ENCODE data around the gene ROBO1. TPM values are rescaled to one million over a fixed set of nuclear protein-coding genes. Genes with fewer than 3 reads are reported as not detected.

The ROBO1 gene
- total RNA-seq, 1 experiment from 2014 or later = 0.54 TPM

DNA sequence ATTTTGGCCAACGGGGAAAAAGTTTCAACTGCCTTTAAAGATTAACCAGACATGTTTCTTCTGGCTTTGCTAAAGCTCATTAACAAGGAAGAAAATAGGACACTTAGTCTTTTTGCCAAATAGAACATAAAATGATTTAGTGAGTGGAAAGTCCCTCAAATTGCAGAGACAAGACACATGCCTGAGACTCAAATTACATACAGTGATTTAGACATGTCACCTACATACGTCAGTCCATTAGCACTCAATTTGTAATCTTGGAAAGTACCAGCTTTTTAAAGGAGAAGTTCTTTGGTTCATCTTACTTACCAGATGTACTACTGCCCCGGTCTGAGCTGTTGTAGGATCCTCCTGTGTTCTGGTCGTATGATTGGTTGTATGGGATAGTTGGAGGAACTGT, 1134.2 kb downstream of the ROBO1 start:
- in situ Hi-C loops (cut with HindIII; ENCODE audit: low pct_unique_long_range_greater_than_20kb, low sequenced_read_pairs) = no loop called here
- peak; percentile 71 for DNase-seq (ENCODE audit: low read depth)

DNA sequence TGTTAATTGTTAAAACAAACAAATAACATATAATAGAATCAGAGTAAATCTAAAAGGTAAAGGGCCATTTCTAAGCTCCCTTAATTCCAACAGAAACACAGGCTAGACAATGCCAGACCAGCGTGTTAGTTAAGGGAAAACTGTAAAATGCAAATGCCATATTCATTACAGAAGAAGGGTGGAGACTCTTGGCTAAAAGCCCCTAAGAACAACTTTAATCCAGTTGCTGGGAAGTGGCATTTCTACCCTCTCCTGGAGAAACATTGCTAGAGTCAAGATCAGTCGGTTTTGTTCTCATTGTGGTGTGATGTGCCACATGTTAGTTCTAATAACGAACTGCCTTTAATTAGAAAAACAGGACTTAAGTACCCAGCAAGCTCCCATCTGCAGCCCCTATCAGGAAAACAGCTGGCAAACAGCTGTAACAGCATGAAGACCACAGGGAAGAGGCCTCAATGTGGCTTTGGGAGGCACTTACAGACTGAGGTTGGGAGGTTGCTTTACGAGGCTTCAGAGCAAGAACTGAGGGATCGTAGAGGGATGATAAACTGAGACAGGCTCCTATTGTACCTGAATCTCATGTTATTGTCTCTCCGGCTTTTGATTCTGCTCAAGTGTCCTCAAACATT, 1134.8 kb downstream of the ROBO1 start:
- DNase-seq (ENCODE audit: low read depth) = no peak
- in situ Hi-C loops (cut with HindIII; ENCODE audit: low pct_unique_long_range_greater_than_20kb, low sequenced_read_pairs) = no loop called here

GRCh38 chr3:78629544-78629943, 1138.3 kb downstream of the ROBO1 start:
- DNase-seq (ENCODE audit: low read depth) = no peak
- in situ Hi-C loops (cut with HindIII; ENCODE audit: low pct_unique_long_range_greater_than_20kb, low sequenced_read_pairs) = no loop called here

GRCh38 chr3:78621061-78621716, 1146.6 kb downstream of the ROBO1 start:
- in situ Hi-C loops (cut with HindIII; ENCODE audit: low pct_unique_long_range_greater_than_20kb, low sequenced_read_pairs) = no loop called here
- DNase-seq (ENCODE audit: low read depth) = no peak

DNA sequence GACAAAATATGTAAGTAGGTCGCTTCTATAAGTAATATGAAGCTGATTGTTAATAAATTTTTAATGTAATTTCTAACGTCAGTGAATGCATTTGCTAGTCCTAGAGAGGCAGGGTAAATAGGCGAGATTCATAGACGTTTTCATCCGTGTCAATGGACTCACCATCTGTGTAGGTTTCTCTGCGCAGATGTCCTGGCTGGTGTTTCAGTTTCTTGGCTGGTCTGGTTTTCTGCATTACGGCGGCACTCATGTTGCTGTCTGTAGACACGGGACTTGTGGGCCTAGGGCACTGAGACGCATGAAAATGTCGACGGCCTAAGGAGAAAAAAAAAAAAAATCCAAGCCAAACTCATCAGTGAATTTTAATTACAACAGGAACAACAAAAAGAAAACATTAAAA, 1153.3 kb downstream of the ROBO1 start:
- no peak for DNase-seq (ENCODE audit: low read depth)
- in situ Hi-C loops (cut with HindIII; ENCODE audit: low pct_unique_long_range_greater_than_20kb, low sequenced_read_pairs) = no loop called here

DNA sequence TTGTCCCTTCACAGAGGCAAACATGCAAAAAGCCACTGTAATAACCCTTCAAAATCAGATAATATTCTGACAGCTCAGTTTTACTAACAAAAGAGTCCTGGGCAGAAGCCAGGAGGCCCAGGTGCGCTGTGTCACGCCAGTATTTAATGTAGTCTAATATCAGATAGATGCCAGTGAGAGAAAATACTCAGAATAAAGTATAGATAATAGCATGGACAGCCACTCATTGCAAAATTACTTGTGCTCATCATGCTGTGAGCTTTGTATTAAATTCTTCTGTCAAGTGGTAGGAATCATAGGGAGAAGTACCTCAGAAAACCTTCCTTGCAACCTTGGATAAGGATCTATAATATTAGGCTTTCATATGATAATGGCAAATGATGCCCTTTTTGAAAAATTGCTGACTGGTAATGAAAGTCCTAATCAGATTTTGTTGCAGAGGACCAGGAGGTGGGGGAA, 1154.3 kb downstream of the ROBO1 start:
- in situ Hi-C loops (cut with HindIII; ENCODE audit: low pct_unique_long_range_greater_than_20kb, low sequenced_read_pairs) = no loop called here
- DNase-seq (ENCODE audit: low read depth) = no peak

GRCh38 chr3:78611278-78611677, 1156.5 kb downstream of the ROBO1 start:
- in situ Hi-C loops (cut with HindIII; ENCODE audit: low pct_unique_long_range_greater_than_20kb, low sequenced_read_pairs) = no loop called here
- no peak for DNase-seq (ENCODE audit: low read depth)

DNA sequence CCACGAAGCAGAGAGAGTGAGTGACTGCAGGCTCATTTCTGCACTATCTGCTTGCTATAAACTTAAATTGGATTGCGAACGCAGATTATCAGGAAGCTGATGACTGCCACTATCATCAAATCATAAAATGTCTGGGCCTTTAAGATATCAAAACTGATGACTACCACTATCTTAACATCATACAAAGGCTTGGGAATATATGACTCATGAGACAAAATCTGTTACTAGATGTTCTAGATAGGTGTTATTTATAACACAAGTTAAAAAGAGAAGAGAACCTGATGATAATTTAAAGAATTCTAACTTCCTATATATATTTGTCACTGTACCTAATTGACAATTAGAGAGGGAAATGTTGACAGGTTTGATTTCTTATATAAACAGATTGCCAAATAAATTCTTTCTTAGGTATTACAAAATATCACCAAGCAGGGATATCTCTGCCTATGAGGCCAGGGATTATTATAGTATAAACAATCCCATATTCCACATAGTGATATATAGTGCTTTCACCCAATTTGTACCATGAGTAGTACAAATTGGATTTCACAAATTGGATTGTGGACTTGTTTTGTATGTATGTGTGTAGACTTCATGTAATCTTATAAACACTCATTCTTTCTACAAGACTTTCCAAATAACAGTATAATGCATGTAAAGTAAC, 1157.2 kb downstream of the ROBO1 start:
- in situ Hi-C loops (cut with HindIII; ENCODE audit: low pct_unique_long_range_greater_than_20kb, low sequenced_read_pairs) = no loop called here
- DNase-seq (ENCODE audit: low read depth) = no peak

DNA sequence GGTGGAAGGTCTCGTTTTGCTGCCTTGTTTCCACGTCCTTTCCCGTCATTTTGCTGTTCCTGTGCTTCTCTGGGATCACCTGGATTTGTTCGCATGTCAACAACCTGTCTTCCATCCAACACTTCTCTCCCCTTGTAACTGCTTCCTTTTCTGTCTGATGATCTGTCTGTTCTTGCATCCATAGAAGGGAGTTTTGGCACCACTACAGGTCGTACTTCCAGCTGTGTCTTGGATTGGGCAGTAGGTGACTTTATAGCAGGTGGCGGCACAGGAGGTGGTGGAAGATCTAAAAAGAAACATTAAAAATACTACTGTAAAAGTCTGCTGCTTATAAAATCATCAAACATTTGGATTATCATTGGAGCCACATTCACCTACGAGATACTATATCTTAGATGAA, 1161.0 kb downstream of the ROBO1 start:
- in situ Hi-C loops (cut with HindIII; ENCODE audit: low pct_unique_long_range_greater_than_20kb, low sequenced_read_pairs) = no loop called here
- DNase-seq (ENCODE audit: low read depth) = no peak

DNA sequence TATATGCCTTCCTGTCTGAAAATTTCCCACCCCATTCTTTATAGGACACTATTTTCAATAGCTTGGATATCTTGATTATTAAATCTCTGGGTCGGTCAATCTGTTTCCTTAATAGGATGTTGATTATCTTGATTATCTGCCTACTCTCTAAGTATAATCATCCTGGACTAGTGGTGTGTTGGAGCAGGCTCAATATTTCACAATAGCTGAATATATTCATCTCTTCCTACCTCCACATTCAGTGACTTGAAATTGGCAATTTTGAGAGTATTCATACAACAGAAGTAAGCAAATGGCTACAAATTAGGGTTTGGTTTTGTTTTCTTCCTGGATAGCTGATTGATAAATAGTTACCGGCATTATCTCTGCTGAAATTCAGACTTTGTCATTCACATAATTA, 1162.6 kb downstream of the ROBO1 start:
- in situ Hi-C loops (cut with HindIII; ENCODE audit: low pct_unique_long_range_greater_than_20kb, low sequenced_read_pairs) = no loop called here
- DNase-seq (ENCODE audit: low read depth) = no peak

DNA sequence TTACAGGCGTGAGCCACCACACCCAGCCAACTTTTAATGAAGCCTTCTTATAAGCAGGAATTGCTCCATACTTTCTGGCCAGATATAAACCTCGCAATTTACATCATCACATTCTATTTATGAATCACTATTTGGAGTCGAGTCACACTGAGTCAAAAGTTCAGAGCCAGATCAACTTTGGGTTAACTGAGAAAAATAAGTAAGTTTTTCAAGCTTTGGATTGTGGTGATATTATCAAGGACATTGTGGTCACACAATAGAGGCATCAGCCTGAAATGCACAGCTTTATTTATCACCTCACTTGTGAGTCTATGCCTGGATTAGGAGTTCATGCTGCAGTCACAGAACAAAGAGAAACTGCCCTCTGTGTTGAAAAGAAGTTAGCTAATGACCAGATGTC, 1163.5 kb downstream of the ROBO1 start:
- in situ Hi-C loops (cut with HindIII; ENCODE audit: low pct_unique_long_range_greater_than_20kb, low sequenced_read_pairs) = no loop called here
- no peak for DNase-seq (ENCODE audit: low read depth)

GRCh38 chr3:78601249-78601648, 1166.5 kb downstream of the ROBO1 start:
- in situ Hi-C loops (cut with HindIII; ENCODE audit: low pct_unique_long_range_greater_than_20kb, low sequenced_read_pairs) = no loop called here

GRCh38 chr3:78589778-78590177, 1178.0 kb downstream of the ROBO1 start:
- no peak for DNase-seq (ENCODE audit: low read depth)
- in situ Hi-C loops (cut with HindIII; ENCODE audit: low pct_unique_long_range_greater_than_20kb, low sequenced_read_pairs) = no loop called here

More at GRCh38 chr3:78601249-78601648, 1166.5 kb downstream of the ROBO1 start:
- no peak for DNase-seq (ENCODE audit: low read depth)

- in situ Hi-C loops (cut with HindIII; ENCODE audit: low pct_unique_long_range_greater_than_20kb, low sequenced_read_pairs) = no loop called here
- DNase-seq (ENCODE audit: low read depth) = no peak
Measured at GRCh38 chr3:78588906-78589621, 1178.7 kb downstream of the ROBO1 start.

- in situ Hi-C loops (cut with HindIII; ENCODE audit: low pct_unique_long_range_greater_than_20kb, low sequenced_read_pairs) = no loop called here
- no peak for DNase-seq (ENCODE audit: low read depth)
Measured at GRCh38 chr3:78580681-78581080, 1187.1 kb downstream of the ROBO1 start.

DNA sequence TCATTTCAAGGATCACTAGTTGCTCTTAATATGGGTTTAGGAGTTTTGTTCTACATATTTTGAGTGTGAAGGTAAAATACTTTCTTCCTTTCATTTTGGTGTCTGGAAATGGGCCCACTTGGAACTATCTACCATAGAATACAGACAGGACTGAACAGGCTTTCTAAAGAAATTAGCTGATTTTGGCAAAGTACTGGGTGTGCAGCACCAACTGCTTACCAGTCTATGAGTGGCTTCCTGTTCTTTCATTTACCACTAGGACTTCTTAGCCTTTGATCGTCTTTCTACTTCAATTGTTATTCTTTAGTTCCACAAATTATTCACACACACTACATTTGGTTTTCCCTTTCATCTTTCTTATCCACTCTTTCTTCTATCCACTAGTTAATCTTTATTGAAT, 1196.3 kb downstream of the ROBO1 start:
- in situ Hi-C loops (cut with HindIII; ENCODE audit: low pct_unique_long_range_greater_than_20kb, low sequenced_read_pairs) = no loop called here
- no peak for DNase-seq (ENCODE audit: low read depth)

DNA sequence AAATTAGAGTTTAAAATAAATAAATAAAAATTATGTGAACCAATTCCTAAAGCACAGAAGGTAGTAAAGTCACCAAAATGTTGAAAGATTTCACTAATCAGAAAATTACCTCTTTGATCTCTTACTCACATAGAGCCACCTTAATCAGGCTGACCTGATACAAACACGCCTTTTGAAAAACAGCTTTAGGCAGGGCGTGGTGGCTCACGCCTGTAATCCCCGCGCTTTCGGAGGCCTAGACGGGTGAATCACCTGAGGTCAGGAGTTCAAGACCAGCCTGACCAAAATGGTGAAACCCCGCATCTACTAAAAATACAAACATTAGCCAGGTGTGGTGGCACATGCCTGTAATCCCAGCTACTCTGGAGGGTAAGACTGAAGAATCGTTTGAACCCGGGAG, 1197.3 kb downstream of the ROBO1 start:
- in situ Hi-C loops (cut with HindIII; ENCODE audit: low pct_unique_long_range_greater_than_20kb, low sequenced_read_pairs) = no loop called here
- DNase-seq (ENCODE audit: low read depth) = no peak

- in situ Hi-C loops (cut with HindIII; ENCODE audit: low pct_unique_long_range_greater_than_20kb, low sequenced_read_pairs) = no loop called here
- DNase-seq (ENCODE audit: low read depth) = peak; percentile 19
Measured at GRCh38 chr3:78569804-78570203, 1198.0 kb downstream of the ROBO1 start.

DNA sequence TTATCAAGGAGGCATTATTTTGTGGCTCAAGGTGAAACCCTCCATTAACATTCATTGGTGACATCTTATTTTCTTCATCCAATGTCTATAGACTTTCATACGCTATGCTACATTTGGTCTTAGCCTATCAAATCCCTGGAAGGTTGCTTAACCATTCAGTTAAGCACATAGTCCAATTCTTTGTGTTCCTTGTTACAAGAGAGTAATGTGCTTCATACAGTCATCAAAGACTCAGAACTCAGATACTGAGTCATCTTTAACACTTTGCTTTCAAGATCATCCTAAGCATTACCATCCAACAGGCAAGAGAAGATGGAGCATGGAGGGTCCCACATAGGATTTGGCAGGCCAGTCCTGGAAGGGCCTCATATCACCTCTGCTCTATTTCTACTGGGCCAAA, 1202.1 kb downstream of the ROBO1 start:
- DNase-seq (ENCODE audit: low read depth) = no peak
- in situ Hi-C loops (cut with HindIII; ENCODE audit: low pct_unique_long_range_greater_than_20kb, low sequenced_read_pairs) = no loop called here

Measured in Caki2 (cell line).